GM19438 (cell line): ENCODE measurements around the gene PRDX3.
A peak's percentile ranks its signal among the peaks of the same experiment; 100 is the strongest.

Source experiments
- ATAC-seq: cut with Tn5 transposase; IDR thresholded peaks from one replicate; pipeline ENCODE4 v1.9.1; 2021; ENCODE audit warnings: low read depth; ENCODE audit not compliant: unreplicated experiment

The PRDX3 gene

DNA sequence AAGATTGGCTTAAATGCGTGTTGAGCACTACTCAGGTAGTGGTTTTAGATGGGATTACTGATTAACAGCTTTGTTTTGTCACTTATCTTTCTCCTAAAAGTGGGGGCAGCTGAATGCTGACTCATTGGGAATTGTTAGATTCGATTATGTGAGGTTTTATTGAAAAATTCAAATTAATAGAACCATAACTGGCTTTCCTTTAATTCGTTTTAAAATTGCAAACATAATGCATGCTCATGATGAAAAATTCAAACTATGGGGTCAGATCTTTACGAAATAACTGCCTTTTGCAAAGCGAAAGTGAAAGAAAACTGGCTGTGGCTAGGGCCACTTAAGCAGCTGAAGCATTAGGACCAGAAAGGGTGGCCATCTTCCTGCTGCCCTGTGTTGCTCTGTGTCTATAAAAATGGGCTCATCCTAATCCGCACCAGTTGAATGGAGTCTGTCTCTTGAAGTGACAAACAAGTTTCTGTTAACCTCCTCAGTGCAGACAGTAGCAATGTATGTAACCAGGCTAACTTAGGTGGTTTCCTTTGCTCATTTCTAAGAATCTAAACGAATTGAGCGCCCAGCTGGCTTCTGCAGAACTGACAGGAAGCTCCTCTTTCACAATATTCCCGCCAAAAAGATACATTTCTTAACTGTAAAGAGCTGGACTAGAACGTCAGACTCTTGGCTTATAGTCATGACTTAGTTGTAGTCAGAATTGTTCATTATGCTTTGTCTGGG is 46.9 kb downstream of the PRDX3 start:
- peak; percentile 75 for ATAC-seq

DNA sequence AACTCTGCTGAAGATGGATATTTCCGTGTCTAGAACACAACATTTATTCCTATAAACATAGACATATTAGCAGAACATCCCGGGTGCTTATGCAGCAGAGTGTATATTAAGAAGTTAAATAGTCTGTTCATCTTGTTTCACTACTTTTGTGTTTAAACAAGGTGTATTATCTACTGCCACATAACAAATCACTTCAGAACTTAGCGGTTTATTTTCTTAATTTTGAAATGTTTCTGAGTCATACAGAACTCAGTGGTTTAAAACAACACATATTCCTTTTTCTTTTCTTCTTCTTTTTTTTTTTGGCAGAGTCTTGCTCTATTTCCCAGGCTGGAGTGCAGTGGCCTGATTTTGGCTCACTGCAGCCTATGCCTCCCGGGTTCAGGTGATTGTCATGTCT is 48.9 kb downstream of the PRDX3 start:
- ATAC-seq = no peak

DNA sequence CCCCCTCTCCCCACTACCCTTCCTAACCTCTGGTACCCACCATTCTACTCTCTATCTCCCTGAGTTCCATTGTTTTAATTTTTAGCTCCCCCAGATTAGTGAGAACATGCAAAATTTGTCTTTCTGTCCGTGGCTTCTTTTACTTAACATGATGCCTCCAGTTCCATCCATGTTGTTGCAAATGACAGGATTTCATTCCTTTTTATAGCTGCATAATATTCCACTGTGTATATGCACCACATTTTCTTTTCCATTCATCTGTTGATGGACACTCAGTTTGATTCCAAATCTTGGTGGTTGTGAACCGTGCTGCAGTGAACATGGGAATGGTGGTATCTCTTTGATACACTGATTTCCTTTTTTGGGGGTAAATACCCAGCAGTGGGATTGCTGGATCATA is 52.7 kb downstream of the PRDX3 start:
- ATAC-seq = no peak

DNA sequence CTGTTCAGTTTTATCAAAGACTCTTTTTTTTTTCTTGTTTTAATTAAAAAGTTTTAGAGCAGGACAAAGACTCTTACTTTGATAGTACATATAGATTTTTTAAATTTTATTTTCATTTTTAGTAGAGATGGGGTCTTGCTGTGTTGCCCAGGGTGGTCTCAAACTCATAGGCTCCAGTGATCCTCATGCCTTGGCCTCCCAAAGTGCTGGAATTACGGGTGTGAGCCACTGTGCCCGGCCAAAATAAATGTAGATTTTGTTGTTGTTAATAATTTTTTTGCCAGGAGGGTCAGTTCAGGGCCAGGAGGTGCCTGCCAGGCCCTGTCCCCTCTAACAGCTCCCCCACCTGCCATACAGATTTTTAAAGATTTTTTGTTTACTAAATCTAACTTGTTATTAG is 57.7 kb downstream of the PRDX3 start:
- ATAC-seq = no peak

DNA sequence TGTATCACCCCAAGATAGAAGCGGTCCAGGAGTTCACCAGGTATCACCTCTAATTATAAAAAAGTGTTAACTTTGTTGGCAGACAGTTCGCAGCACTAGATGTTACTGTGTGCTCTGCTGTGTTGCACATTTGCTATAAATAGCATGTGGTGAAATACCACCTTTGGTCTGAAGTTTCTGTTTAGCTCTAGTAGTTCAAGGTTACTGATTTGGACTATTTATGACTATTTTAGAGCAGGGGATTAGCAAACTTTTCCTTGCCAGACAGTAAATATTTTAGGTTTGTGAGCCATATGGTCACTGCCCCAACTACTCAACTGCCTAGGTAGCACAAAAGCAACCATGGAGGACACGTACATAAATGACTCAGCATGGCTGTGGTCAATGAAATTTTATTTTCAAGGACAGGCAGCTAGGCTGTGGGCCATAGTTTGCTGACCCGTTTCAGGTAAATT is 58.2 kb downstream of the PRDX3 start:
- peak; percentile 86 for ATAC-seq

DNA sequence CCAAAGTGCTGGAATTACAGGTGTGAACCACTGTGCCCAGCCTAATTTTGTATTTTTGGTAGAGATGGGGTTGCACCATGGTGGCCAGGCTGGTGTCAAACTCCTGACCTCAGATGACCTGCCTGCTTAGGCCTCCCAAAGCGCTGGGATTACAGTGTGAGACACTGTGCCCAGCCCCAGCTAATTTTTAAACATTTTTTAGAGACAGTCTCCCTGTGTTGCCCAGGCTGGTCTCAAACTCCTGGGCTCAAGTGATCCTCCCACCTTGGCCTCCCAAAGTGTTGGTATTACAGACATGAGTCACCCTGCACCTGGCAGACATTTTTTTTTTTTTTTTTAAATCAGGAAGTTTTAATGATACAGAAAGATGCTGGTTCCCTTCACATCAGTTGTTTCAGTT is 59.2 kb downstream of the PRDX3 start:
- ATAC-seq = no peak

DNA sequence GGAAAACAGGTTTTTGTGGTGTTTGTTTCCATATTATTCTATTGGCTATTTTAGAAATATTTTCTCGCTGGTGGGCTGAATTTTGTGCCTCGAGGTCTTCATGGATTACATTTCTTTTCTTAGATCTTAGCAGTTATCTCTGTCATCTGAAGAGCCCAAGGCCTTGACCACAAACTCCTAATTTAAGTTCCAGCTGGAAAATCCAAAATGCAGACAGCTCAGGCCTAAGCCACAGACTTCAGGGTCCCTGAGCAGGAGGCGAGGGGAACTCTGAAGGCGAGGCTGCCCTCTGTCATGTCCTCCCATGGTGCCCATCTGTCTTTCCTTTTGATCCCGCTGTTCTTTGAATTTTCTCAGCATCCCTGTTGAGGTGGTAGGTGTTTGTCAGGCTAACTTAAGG is 60.4 kb downstream of the PRDX3 start:
- ATAC-seq = no peak
